RWPE2 (cell line): ENCODE results near the gene FAR1.
A peak's percentile ranks its signal among the peaks of the same experiment; 100 is the strongest.

Experiments used
- ATAC-seq: fragments of 200-7000 bp; cut with Tn5 transposase; 3 replicates; pipeline ENCODE4 v1.9.1; 2021; ENCODE audit warnings: low read depth
- DNase-seq: peaks from one replicate; pipeline ENCODE4 v3.0.0-alpha.2; 2020; ENCODE audit warnings: low spot score
- H3K27ac ChIP-seq: fragments of 450-650 bp; 2 replicates; pipeline ENCODE4 v1.5.1; 2017; ENCODE audit warnings: mild to moderate bottlenecking; ENCODE audit not compliant: poor library complexity, severe bottlenecking
- H3K27me3 ChIP-seq: fragments of 250-450 bp; sonication (Bioruptor Pico); 2 replicates; pipeline ENCODE4 v1.5.1; 2021; ENCODE audit warnings: mild to moderate bottlenecking, moderate library complexity; ENCODE audit not compliant: insufficient read depth, poor library complexity, severe bottlenecking
- H3K36me3 ChIP-seq: fragments of 250-450 bp; sonication (Bioruptor Pico); 2 replicates; pipeline ENCODE4 v1.5.1; 2020; ENCODE audit warnings: low read depth, mild to moderate bottlenecking, moderate library complexity
- H3K4me1 ChIP-seq: fragments of 250-450 bp; sonication (Bioruptor Pico); 2 replicates; pipeline ENCODE4 v1.5.1; 2021; ENCODE audit warnings: mild to moderate bottlenecking, moderate library complexity; ENCODE audit not compliant: insufficient read depth, poor library complexity, severe bottlenecking
- H3K4me3 ChIP-seq: fragments of 250-450 bp; sonication (Bioruptor Pico); 2 replicates; pipeline ENCODE4 v1.5.1; 2021; ENCODE audit warnings: mild to moderate bottlenecking, moderate library complexity; ENCODE audit not compliant: severe bottlenecking
- H3K9me3 ChIP-seq: fragments of 250-450 bp; sonication (Bioruptor Pico); 2 replicates; pipeline ENCODE4 v1.5.1; 2021; ENCODE audit warnings: mild to moderate bottlenecking, moderate library complexity; ENCODE audit not compliant: severe bottlenecking
- CTCF ChIP-seq: fragments of 450-650 bp; IDR thresholded peaks from one replicate; pipeline ENCODE4 v1.5.1; 2017; ENCODE audit warnings: mild to moderate bottlenecking, moderate library complexity; ENCODE audit not compliant: poor library complexity, severe bottlenecking

The FAR1 gene

GRCh38 chr11:13718394-13718793, 49.9 kb downstream of the FAR1 start:
- TF ChIP-seq CTCF = no peak
- Histone ChIP-seq H3K36me3 (peaks cover 90% of the 10 kb centered on the region), H3K9me3 (no peaks in the 10 kb centered on the region), H3K4me3 (no peak overlapping the region), H3K27ac (no peak overlapping the region), H3K27me3 (no peaks in the 10 kb centered on the region), H3K4me1 (peaks cover 15% of the 10 kb centered on the region)
- ATAC-seq (no peak), DNase-seq (no peak)

GRCh38 chr11:13720940-13721339, 52.5 kb downstream of the FAR1 start:
- Histone ChIP-seq H3K9me3 (no peaks in the 10 kb centered on the region), H3K27me3 (no peaks in the 10 kb centered on the region), H3K27ac (no peak overlapping the region), H3K4me3 (no peak overlapping the region), H3K4me1 (peaks cover 15% of the 10 kb centered on the region), H3K36me3 (peaks cover 85% of the 10 kb centered on the region)
- TF ChIP-seq CTCF = no peak
- peak; percentile 71 for ATAC-seq
- no peak for DNase-seq

GRCh38 chr11:13721760-13722159, 53.3 kb downstream of the FAR1 start:
- H3K4me3 ChIP-seq = no peak overlapping the region
- no peak for DNase-seq
- H3K36me3 ChIP-seq = peaks cover 88% of the 10 kb centered on the region

GRCh38 chr11:13726456-13726855, 58.0 kb downstream of the FAR1 start:
- H3K4me3 ChIP-seq = no peak overlapping the region
- peaks cover 2% of the 10 kb centered on the region for H3K4me1 ChIP-seq
- ATAC-seq (no peak), DNase-seq (no peak)
- no peaks in the 10 kb centered on the region for H3K9me3 ChIP-seq
- no peak overlapping the region for H3K27ac ChIP-seq
- no peaks in the 10 kb centered on the region for H3K27me3 ChIP-seq
- TF ChIP-seq CTCF = no peak
- peaks cover 85% of the 10 kb centered on the region for H3K36me3 ChIP-seq

More at GRCh38 chr11:13721760-13722159, 53.3 kb downstream of the FAR1 start:
- ATAC-seq = no peak
- no peak for TF ChIP-seq CTCF
- H3K9me3 ChIP-seq = no peaks in the 10 kb centered on the region
- no peak overlapping the region for H3K27ac ChIP-seq
- no peaks in the 10 kb centered on the region for H3K27me3 ChIP-seq
- peaks cover 15% of the 10 kb centered on the region for H3K4me1 ChIP-seq

GRCh38 chr11:13728076-13728475, 59.6 kb downstream of the FAR1 start:
- no peak for TF ChIP-seq CTCF
- Histone ChIP-seq H3K4me3 (no peak overlapping the region), H3K9me3 (no peaks in the 10 kb centered on the region), H3K27me3 (no peaks in the 10 kb centered on the region), H3K4me1 (no peaks in the 10 kb centered on the region), H3K36me3 (peaks cover 69% of the 10 kb centered on the region), H3K27ac (no peak overlapping the region)
- no peak for ATAC-seq
- DNase-seq = no peak
